GM12872 (cell line): ENCODE data around the gene DGKA.
A peak's percentile ranks its signal among the peaks of the same experiment; 100 is the strongest.

Experiments used
- CTCF ChIP-seq: IDR thresholded peaks from 3 replicates; pipeline ENCODE4 v1.5.1; 2011; ENCODE audit warnings: low read depth, mild to moderate bottlenecking, low read length, moderate library complexity; ENCODE audit not compliant: insufficient read depth

Gene DGKA

DNA sequence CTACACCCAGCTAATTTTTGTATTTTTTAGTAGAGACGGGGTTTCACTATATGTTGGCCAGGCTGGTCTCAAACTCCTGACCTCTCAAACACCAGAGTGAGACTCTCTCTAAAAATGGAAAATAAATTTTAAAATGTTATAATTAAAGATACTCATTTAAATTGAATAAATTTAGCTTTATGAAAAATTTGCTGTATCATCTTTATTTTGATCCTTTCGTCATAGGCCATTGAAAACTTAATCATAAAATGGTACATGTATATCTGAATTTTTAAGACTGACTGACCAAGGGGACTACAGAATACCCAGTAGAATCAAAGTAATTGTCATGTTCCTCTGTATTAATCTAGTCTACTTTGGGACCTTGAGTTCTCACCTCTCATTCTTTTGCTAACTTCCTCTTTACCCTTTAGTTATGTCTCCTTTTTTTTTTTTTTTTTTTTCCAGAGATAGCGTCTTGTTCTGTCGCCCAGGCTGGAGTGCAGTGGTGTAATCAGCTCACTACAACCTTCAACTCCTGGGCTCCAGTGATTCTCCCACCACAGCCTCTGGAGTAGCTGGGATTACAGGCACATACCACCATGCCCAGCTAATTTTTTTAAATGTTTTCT is 52.4 kb downstream of the DGKA start:
- TF ChIP-seq CTCF: no peak

GRCh38 chr12:55984861-55985260 is 53.9 kb downstream of the DGKA start:
- no peak for TF ChIP-seq CTCF

DNA sequence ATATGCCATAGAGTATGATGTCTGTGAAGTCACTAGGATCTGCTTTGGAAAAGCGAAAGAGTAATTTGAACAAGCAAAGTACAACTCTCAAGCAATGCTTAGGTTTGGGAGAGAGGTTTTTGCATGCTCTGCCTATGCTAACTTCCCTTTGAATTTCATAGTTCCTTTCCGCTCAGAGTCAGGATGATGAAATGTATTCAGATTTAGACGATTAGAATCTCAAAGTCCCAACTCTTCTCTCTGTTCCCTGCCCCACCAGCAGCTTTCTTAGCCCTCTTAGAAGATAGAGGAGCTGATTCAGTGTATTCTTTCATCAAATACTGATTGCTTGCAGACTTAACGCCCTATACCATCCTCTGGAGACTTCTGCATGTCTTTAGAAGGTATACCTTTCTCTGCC is 54.4 kb downstream of the DGKA start:
- TF ChIP-seq CTCF: no peak

GRCh38 chr12:55991110-55991509 is 60.1 kb downstream of the DGKA start:
- TF ChIP-seq CTCF: no peak

DNA sequence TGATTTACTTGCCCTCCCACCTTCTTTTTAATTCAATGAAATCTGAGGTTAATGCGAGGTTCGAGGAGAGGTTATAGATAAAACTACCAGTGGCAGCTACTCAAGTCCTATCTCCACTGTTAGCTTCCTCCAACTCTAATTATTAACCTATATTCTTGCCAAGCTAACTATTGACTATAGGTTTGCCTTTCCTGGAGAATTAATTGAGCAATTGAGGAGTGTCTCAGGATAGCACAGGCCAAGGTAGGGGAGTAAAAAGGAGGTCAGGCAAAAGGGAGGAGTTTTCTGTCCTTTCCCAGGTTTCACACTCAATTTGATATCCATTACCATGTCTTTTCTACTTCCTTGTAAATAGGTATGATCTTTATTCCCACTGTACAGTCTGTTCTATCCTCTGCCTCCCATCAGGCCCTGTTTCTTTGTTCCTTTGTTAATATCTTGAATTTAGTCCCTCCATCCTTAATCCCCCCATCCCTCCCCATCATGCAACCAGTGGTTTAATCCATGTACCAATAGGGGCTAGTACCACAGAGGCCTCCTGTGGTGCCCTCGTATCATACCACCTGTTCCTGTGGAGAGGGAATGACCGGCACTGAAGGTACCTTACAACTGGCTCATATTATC is 62.4 kb downstream of the DGKA start:
- no peak for TF ChIP-seq CTCF

- no peak for TF ChIP-seq CTCF
Observed at GRCh38 chr12:55995366-55995765, 64.4 kb downstream of the DGKA start.

DNA sequence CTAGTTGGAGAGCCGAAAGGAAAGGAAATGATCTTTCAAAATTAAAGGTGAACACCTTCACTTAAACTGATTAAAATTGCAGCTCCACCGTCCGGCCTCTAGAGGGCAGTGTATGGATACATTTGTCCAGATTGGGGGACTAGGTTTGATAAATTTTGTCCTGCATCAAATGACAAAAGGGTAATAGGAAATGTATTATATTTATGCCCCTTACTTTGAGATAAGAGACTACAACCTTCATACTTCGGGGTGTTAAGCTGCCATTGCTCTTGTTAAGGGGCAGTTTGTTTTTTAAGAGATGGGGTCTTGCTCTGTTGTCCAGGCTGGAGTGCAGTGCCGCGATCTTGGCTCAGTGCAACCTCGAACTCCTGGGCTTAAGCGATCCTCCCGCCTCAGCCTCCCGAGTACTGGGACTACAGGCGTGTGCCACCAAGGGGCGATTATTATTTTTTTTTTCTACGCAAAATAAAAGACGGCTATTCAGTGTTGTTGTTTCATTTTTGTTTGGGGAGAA is 65.3 kb downstream of the DGKA start:
- TF ChIP-seq CTCF: peak; percentile 76
